Right lobe of liver (tissue), 6 donors: ENCODE data around the gene TCP1. TPM values are rescaled to one million over a fixed set of nuclear protein-coding genes. Genes with fewer than 3 reads are reported as not detected.
"Not testable (repeated sequence)": the region's sequence is repeated elsewhere in the genome, so short reads cannot be mapped to it uniquely, and the experiment has no call there.

Experiments
- ATAC-seq, 4 donors: fragments of 200-7000 bp; cut with Tn5 transposase; one replicate each; pipeline ENCODE4 v1.9.1; 2020; ENCODE audit warnings: mild to moderate bottlenecking in 4 of 4, moderate library complexity in 4 of 4
- DNase-seq, 3 donors: peaks; one replicate each; pipeline ENCODE4 v3.0.0-alpha.2; 2020
- H3K27ac ChIP-seq, 3 donors: fragments of 200-600 bp; one replicate each; pipeline ENCODE4 v1.8.0; 2022
- H3K27me3 ChIP-seq, 2 donors: fragments of 200-600 bp; one replicate each; pipeline ENCODE4 v1.8.0; 2022
- H3K36me3 ChIP-seq, 4 donors: fragments of 200-600 bp; sonication (generic) in 1 of 4; one replicate each; pipeline versions ENCODE4 v1.5.1 to v1.8.0; 2017 to 2022; ENCODE audit warnings: control low read depth in 1 of 4
- H3K4me1 ChIP-seq, 4 donors: fragments of 200-600 bp; sonication (generic) in 1 of 4; one replicate each; pipeline versions ENCODE4 v1.5.1 to v1.8.0; 2017 to 2022; ENCODE audit warnings: control low read depth in 1 of 4
- H3K4me3 ChIP-seq, 3 donors: fragments of 200-600 bp; one replicate each; pipeline ENCODE4 v1.8.0; 2022
- H3K9me3 ChIP-seq, 4 donors: fragments of 200-600 bp; sonication (generic) in 1 of 4; one replicate each; pipeline versions ENCODE4 v1.5.1 to v1.8.0; 2017 to 2022; ENCODE audit warnings: control low read depth in 1 of 4
- POLR2A ChIP-seq: fragments of 450-650 bp; IDR thresholded peaks from one replicate; pipeline ENCODE4 v1.6.1; 2017; ENCODE audit warnings: antibody characterized with exemption, mild to moderate bottlenecking
- WGBS: methylation state at CpG from one replicate; pipeline ENCODE4 v1.1.6; 2018; ENCODE audit warnings: low coverage, low lambda C conversion rate; ENCODE audit not compliant: insufficient coverage; ENCODE audit errors: missing lambda C conversion rate; 5-methylcytosine and 5-hydroxymethylcytosine counted together
- intact Hi-C, 2 donors: fragments of 100-400 bp; cut with DNase I; formaldehyde crosslinking; loops; one replicate each; pipeline versions ENCODE4 v1.11.2 to v1.14.1; 2022
- total RNA-seq, 6 experiments: library from RNA; depleted of rRNA in 2 of 6; stranded (reverse); fragments of >200 nt in 2 of 6; fragmentation: NEBNext Ultra II Directional in 3 of 6; extraction: Animal tissue kit (Norgen Biotek cat#: 25700) in 3 of 6; gene quantifications; one replicate each; pipeline versions ENCODE4 v1.1.0 to v1.2.4, GENCODE V29; 2016 to 2023
- TF ChIP-seq, protein P1 (sequence below), 4 donors: fragments of 200-600 bp in 3 of 4; fragments of 450-650 bp in 1 of 4; IDR thresholded peaks; one replicate each; pipeline versions ENCODE4 v1.5.1 to v1.8.0; 2016 to 2022; ENCODE audit warnings: antibody characterized with exemption in 4 of 4, mild to moderate bottlenecking in 2 of 4
- donor health status: DM: no; HTN: yes; CAD: no.
- donor health status: DM: no; HTN: no; CAD: no.
- donor health status: DM: no; HTN: no; CAD: no.
- donor health status: DM: no; HTN: yes; CAD: no.
- donor health status: DM: no; HTN: yes; CAD: no.

TCP1 gene
- total RNA-seq, 6 experiments from 2014 or later: 50.4 to 97.1 (median 77.8) TPM

DNA sequence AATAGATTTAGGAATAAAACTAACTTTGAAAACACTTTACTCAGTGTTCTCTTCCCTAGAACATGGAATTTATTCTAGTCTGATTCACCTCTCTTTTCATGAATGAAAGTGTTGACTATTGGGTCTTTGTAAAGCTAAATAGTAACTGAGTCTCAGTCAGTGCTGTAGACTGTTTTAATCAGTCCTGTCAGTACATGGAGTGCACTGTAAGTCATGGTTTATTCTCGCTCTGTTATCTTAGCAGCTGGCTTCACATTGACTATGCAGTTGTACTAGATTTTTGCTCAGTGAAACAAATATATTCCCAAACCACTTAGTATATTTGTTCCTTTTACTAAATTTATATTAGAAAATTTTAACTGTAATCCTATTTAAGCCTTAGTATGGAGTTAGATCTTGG lies 42.6 kb downstream of the TCP1 start:
- no peak for TF ChIP-seq POLR2A
- TF ChIP-seq, protein P1, sequence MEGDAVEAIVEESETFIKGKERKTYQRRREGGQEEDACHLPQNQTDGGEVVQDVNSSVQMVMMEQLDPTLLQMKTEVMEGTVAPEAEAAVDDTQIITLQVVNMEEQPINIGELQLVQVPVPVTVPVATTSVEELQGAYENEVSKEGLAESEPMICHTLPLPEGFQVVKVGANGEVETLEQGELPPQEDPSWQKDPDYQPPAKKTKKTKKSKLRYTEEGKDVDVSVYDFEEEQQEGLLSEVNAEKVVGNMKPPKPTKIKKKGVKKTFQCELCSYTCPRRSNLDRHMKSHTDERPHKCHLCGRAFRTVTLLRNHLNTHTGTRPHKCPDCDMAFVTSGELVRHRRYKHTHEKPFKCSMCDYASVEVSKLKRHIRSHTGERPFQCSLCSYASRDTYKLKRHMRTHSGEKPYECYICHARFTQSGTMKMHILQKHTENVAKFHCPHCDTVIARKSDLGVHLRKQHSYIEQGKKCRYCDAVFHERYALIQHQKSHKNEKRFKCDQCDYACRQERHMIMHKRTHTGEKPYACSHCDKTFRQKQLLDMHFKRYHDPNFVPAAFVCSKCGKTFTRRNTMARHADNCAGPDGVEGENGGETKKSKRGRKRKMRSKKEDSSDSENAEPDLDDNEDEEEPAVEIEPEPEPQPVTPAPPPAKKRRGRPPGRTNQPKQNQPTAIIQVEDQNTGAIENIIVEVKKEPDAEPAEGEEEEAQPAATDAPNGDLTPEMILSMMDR (IDR thresholded peaks at IDR 0.05): no peak
- H3K27ac ChIP-seq: no peak overlapping the region
- peaks cover 8 to 93% (median 39%) of the 10 kb centered on the region in 4 donors for H3K36me3 ChIP-seq
- no peaks in the 10 kb centered on the region for H3K9me3 ChIP-seq
- H3K4me3 ChIP-seq: no peak overlapping the region
- intact Hi-C loops: no loop called here
- WGBS: 67% methylated on average over 1 of the region's 1 CpG
- ATAC-seq (no peak), DNase-seq (no peak)
- H3K27me3 ChIP-seq: no peaks in the 10 kb centered on the region
- H3K4me1 ChIP-seq: peaks cover 0 to 3% (median 0%) of the 10 kb centered on the region in 4 donors

DNA sequence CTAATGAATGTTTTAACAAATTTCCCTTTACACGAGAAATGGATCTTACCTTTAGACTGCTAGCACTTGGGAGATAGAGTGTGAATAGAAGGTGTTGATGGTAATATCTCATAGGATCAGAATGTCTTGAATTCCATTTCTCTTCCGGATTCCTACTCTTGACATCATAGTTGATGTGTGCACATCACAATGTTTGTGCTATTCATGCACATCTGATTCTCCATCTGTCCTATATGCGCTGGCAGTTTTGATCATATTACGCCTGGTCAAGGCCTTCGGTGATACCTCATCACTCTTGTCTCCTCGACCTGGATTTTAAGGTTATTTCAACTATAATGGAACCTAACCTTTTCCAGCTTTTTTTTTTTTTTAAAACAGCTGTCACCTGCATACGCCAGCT lies 44.3 kb downstream of the TCP1 start:
- 90% methylated on average over 6 of the region's 7 CpGs for WGBS
- no peak for DNase-seq
- Histone ChIP-seq H3K27ac (no peak overlapping the region), H3K27me3 (no peaks in the 10 kb centered on the region), H3K36me3 (peaks cover 5 to 94% (median 44%) of the 10 kb centered on the region in 4 donors), H3K9me3 (no peaks in the 10 kb centered on the region), H3K4me1 (peaks cover 0 to 3% (median 0%) of the 10 kb centered on the region in 4 donors), H3K4me3 (no peak overlapping the region)
- no peak for ATAC-seq
- intact Hi-C loops: no loop called here
- TF ChIP-seq POLR2A: no peak
- TF ChIP-seq, protein P1 (IDR thresholded peaks at IDR 0.05): no peak

DNA sequence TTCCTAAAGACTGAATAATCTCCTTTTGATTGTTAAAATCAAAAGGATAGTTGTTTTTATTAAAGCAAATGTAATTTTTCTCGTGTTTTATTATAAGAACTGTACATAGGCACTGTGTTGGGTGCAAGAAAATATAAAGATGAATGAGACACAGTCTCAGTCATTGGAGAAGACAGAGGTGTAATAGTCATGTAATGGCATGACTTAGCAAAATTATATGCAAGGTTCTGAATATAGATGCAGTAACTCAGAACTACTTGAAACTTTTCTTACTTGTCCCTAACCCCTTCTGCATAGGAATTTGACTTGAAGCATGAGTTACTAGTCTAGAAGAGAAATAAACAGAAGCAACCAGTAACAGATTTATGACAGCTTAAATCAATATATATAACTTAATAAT lies 47.2 kb downstream of the TCP1 start:
- 71% methylated on average over 1 of the region's 1 CpG for WGBS
- Histone ChIP-seq H3K4me1 (no peaks in the 10 kb centered on the region), H3K36me3 (peaks cover 5 to 87% (median 38%) of the 10 kb centered on the region in 4 donors), H3K27me3 (no peaks in the 10 kb centered on the region), H3K9me3 (no peaks in the 10 kb centered on the region), H3K4me3 (no peak overlapping the region), H3K27ac (no peak overlapping the region)
- DNase-seq (no peak), ATAC-seq (no peak)
- no peak for TF ChIP-seq POLR2A
- TF ChIP-seq, protein P1 (IDR thresholded peaks at IDR 0.05): no peak
- intact Hi-C loops: no loop called here

DNA sequence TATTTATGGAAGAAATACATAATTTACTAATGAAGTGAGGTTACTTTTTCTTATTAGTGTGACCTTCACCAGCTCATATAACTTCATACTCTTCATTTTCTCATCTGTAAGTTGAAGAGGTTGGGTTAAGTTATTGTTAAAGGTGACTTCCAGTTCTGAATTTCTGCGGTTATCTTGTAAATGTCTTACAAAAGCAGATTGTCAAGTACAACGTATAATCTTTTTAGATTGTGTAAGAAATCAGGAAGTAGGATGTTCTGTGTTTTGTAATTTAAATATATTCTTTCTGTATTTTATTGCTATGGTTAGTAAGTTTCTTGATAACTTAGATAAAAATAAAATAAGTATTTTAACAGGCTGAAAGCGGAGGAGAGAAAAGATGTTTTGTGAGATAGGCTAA lies 50.1 kb downstream of the TCP1 start:
- H3K27me3 ChIP-seq: no peaks in the 10 kb centered on the region
- peaks cover 5 to 58% (median 18%) of the 10 kb centered on the region in 4 donors for H3K36me3 ChIP-seq
- intact Hi-C loops: no loop called here
- H3K27ac ChIP-seq: no peak overlapping the region
- no peak for ATAC-seq
- H3K9me3 ChIP-seq: no peaks in the 10 kb centered on the region
- whole genome bisulfite sequencing: 55% methylated on average over 3 of the region's 3 CpGs
- H3K4me1 ChIP-seq: no peaks in the 10 kb centered on the region
- no peak for DNase-seq
- H3K4me3 ChIP-seq: no peak overlapping the region
- no peak for TF ChIP-seq POLR2A
- TF ChIP-seq, protein P1 (IDR thresholded peaks at IDR 0.05): no peak

DNA sequence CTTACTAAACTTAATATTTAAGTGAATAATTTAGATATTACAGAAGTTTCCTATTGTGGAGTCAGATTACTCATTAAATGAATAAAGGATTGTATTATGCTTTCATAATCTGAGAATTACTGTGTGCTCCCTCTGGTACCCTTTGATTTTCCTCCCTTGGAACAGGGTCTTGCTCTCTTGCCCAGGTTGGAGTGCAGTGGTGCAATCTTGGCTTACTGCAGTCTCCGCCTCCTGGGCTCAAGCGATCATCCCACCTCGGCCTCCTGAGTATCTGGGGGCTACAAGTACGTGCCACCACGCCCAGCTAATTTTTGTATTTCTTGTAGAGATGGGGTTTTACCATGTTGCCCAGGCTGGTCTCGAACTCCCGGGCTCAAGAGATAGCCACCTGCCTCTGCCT lies 52.5 kb downstream of the TCP1 start:
- TF ChIP-seq POLR2A: no peak
- TF ChIP-seq, protein P1 (IDR thresholded peaks at IDR 0.05): no peak
- no peaks in the 10 kb centered on the region for H3K27me3 ChIP-seq
- H3K4me1 ChIP-seq: no peaks in the 10 kb centered on the region
- no peak for ATAC-seq
- no peaks in the 10 kb centered on the region for H3K9me3 ChIP-seq
- no peak overlapping the region for H3K4me3 ChIP-seq
- 91% methylated on average over 7 of the region's 7 CpGs for WGBS
- DNase-seq: no peak
- no peak overlapping the region for H3K27ac ChIP-seq
- peaks cover 3 to 34% (median 8%) of the 10 kb centered on the region in 4 donors for H3K36me3 ChIP-seq
- intact Hi-C loops: no loop called here

DNA sequence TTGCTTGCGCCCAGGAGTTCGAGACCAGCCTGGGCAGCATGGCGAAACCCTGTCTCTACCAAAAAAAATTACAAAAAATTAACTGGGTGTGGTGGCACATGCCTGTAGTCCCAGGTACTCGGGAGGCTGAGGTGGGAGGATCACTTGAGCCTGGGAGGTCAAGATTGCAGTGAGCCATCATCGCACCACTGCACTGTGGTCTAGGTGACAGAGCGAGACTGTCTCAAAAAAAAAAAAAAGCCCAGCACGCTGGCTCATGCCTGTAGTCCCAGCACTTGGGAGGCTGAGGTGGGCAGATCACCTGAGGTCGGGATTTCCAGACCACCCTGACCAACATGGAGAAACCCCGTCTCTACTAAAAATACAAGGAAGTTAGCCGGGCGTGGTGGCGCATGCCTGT lies 56.0 kb downstream of the TCP1 start:
- ATAC-seq, H3K27ac ChIP-seq, H3K27me3 ChIP-seq, H3K4me3 ChIP-seq, intact Hi-C loops, DNase-seq, H3K9me3 ChIP-seq, H3K36me3 ChIP-seq: not testable (repeated sequence)
- 81% methylated on average over 7 of the region's 12 CpGs for WGBS
- peaks cover 0 to 24% (median 4%) of the 10 kb centered on the region in 4 donors for H3K4me1 ChIP-seq

DNA sequence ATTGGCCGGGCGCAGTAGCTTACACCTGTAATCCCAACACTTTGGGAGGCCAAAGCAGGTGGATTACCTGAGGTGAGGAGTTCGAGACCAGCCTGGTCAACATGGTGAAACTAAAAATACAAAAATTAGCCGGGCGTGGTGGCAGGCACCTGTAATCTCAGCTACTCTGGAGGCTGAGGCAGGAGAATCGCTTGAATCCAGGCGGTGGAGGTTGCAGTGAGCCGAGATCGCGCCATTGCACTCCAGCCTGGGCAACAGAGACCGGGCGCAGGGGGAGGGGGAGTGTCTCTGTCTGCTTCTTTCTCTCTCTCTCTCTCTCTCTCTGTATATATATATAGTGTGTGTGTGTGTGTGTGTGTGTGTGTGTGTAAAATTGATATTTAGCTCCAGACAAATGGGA lies 56.9 kb downstream of the TCP1 start:
- H3K4me3 ChIP-seq, H3K27me3 ChIP-seq, intact Hi-C loops, ATAC-seq, H3K9me3 ChIP-seq, DNase-seq, H3K27ac ChIP-seq, H3K36me3 ChIP-seq: not testable (repeated sequence)
- peaks cover 0 to 25% (median 4%) of the 10 kb centered on the region in 4 donors for H3K4me1 ChIP-seq
- 87% methylated on average over 12 of the region's 12 CpGs for WGBS
